ENCODE results near the gene CAPN11.

- TF ChIP-seq CTCF (IDR thresholded peaks at IDR 0.05; ENCODE audit: low read depth, low read length) (no peak), EZH2phosphoT487 (IDR thresholded peaks at IDR 0.05; ENCODE audit: low read depth) (no peak)
Measured at GRCh38 chr6:44221961-44222335, 63.3 kb downstream of the CAPN11 start.

Data from OCI-LY3 (cell line).